Measurements from ENCODE around the gene POLN. TPM values are rescaled to one million over a fixed set of nuclear protein-coding genes. Genes with fewer than 3 reads are reported as not detected.
A peak's percentile ranks its signal among the peaks of the same experiment; 100 is the strongest.

Gene POLN
- total RNA-seq, 1 donor from 2014 or later: 1.1 TPM

GRCh38 chr4:2058264-2059045 is 183.5 kb downstream of the POLN start:
- ATAC-seq: no peak

- no peak for ATAC-seq
Observed at GRCh38 chr4:2057382-2058065, 184.4 kb downstream of the POLN start.

- no peak for ATAC-seq
Observed at GRCh38 chr4:2054217-2054616, 187.7 kb downstream of the POLN start.

- ATAC-seq: no peak
Observed at GRCh38 chr4:2051086-2051485, 190.8 kb downstream of the POLN start.

- no peak for ATAC-seq
Observed at GRCh38 chr4:2049811-2050210, 192.1 kb downstream of the POLN start.

- ATAC-seq: no peak
Observed at GRCh38 chr4:2049381-2049780, 192.5 kb downstream of the POLN start.

- ATAC-seq: no peak
Observed at GRCh38 chr4:2048831-2049230, 193.1 kb downstream of the POLN start.

GRCh38 chr4:2047781-2048581 is 193.9 kb downstream of the POLN start:
- no peak for ATAC-seq

- no peak for ATAC-seq
Observed at GRCh38 chr4:2047031-2047660, 194.8 kb downstream of the POLN start.

- no peak for ATAC-seq
Observed at GRCh38 chr4:2046031-2046961, 195.6 kb downstream of the POLN start.

- peak; percentile 32 for ATAC-seq
Observed at GRCh38 chr4:2045518-2045951, 196.4 kb downstream of the POLN start.

GRCh38 chr4:2044542-2045517 is 197.1 kb downstream of the POLN start:
- ATAC-seq: no peak

GRCh38 chr4:2044119-2044485 is 197.8 kb downstream of the POLN start:
- no peak for ATAC-seq

GRCh38 chr4:2043396-2044118 is 198.4 kb downstream of the POLN start:
- no peak for ATAC-seq

GRCh38 chr4:2042947-2043395 is 198.9 kb downstream of the POLN start:
- no peak for ATAC-seq

GRCh38 chr4:2042204-2042946 is 199.5 kb downstream of the POLN start:
- ATAC-seq: peak; percentile 32

- ATAC-seq: peak; percentile 45
Observed at GRCh38 chr4:2041239-2042130, 200.4 kb downstream of the POLN start.
